Activated CD8-positive, alpha-beta memory T cell treated with anti-CD3 and anti-CD28 coated beads for 48 hours (primary cell): ENCODE results near the gene SELENOO.

Source experiments
- DNase-seq, 3 experiments: peaks; one replicate each; pipeline ENCODE4 v3.0.0-alpha.2; 2020; ENCODE audit warnings: low read depth in 2 of 3, low spot score in 2 of 3

SELENOO gene

DNA sequence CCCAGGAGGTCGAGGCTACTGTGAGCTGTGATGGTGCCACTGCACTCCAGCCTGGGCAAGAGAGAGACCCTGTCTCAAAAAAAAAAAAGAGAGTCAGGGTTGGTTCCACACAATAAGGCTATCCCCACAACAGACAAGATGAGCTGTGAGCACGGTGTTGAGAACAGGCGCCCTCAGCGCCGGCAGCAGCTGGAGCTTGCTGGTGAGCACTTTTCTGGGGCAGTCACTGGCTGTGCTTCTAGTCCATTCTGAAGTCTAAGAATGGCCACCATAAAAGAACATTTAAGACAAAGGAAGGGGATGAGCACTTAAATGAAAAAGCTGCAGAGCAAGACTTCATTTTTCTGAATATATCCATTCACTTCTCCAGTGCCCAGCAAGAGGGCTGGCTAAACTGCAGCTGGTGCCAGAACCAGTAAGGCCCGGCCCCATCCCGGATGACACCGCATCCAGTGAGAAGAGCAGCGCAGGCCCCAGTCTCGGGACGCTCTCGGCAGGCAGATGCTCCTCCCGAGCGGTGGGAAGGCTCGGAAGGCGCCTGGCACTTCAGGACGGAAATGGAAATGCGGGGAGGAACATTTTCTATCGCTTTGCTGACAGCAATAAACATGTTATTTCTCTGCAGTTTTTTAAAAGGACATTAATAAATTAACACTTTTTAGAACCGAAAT lies 31.8 kb downstream of the SELENOO start:
- no peak for DNase-seq

DNA sequence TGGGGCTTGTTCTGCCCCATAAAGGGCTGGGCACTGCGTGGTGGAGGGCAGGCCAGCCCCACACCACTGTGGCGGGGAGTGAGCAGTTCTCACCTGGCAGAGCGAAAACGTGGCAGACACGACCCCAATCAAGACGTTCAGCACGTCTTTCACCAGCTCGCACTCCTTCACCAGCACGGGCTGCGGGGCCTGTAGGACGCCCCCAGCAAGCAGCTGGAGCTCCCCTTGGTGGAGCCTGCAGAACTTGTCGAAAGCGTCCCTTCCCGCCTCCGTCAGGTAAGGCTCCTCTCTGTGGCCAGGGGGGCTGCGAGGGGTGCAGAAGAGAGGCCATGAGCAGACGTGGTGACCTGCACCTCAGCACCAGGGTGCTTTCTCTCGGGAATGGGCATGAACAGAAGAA lies 32.4 kb downstream of the SELENOO start:
- no peak for DNase-seq

DNA sequence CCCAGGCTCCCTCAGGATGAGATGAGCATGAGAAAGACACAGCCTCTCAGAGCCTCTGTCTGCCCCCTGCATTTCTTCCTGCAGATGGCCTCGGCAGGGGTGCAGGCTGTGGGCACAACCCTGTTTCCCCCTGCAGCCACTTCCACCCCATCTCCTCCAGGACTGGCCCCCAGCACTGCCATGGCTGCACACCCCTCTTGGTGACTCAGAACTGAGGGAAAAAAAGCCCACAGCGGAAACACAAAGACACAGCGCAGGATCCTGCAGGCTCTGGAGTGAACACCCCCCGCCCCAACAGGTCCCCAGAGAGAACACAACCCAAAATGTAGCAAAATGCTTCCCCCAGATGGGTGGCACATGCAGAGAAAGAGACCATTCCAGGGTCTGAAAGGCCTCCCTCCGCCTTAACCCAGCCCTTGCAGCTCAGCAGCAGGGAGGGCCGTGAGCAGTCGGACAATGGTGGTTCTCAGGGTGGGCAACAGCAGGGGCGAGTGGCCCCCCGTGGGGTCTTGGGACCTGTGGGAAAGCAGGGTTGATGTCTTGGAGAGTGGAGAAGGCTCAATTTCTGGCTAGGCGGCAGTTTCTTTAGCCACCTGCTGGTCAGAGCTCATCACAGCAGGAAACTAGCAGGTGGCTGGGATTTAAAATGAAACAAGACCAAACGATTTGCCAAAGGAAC lies 36.1 kb downstream of the SELENOO start:
- no peak for DNase-seq

DNA sequence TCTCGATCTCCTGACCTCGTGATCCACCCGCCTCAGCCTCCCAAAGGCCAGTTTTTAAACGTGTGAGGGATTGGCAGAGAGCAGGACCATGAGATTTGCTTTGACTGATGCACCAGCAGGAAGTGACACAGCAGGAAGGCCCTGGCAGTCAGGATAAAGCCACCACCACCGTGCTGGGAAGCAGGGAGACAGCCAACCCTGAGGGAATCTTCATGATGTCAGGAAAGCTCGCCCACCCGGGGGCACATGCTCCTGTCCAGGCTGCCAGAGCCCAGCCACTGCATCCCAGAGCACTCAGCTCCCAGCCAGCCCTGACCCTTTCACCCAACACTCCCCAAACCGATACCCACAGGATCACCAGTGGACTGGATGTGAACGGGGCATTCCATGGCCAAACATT lies 37.9 kb downstream of the SELENOO start:
- DNase-seq = no peak

DNA sequence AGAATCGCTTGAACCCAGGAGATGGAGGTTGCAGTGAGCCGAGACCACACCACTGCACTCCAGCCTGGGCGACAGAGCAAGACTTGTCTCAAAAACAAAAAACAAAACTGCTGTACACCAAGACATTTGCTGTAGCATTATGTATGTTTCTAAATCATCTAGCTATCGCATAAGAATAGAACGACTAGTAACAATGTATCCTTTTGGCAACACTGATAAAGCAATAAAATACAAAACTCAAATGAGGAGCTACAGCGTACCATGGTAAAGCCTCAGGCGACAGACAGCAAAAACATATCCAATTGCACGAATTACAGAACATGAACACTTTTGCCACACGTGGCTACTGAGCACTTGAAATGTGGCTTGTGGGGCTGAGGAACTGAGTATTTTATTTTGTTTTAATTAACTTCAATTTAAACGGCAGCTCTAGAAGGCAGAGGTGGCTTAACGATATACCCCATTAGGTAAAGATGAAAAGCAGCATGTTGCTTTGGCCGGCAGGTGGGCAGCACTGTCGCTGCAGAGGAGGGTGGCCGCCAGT lies 41.7 kb downstream of the SELENOO start:
- DNase-seq = no peak

DNA sequence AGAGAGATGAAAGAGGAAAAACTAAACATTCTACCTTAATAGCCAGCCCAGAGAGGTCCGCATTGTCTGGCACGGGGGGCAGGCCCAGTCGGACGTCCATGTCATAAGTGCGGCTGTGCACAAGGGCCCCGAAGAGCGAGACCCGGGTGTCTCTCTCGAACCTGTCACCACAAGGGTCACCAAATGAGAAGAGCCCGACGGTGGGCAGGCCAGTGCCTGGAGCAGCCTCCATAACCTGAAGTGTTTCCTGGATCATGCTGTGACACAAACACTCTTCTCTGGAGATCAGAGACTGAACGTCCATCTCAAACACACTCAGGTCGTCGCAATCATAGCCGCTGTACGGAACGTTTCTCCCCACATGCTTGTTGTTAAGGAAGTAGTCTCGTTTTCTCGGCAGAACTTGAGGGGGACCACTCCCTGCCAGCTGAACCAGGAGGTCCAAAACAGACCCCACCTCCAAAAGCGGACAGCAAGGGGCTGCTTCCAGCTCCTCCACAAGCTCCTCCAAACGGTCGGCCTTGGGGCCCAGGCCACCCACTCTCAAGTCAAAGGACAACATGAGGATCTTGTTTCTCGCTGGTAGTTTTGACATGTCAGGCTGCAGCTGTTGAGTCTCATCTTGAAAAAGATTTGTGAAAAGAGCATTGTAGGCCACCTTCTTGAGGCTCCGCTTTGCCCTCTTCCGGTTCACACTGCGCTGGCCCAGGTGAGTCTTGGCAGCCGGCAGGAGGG lies 43.0 kb downstream of the SELENOO start:
- no peak for DNase-seq

DNA sequence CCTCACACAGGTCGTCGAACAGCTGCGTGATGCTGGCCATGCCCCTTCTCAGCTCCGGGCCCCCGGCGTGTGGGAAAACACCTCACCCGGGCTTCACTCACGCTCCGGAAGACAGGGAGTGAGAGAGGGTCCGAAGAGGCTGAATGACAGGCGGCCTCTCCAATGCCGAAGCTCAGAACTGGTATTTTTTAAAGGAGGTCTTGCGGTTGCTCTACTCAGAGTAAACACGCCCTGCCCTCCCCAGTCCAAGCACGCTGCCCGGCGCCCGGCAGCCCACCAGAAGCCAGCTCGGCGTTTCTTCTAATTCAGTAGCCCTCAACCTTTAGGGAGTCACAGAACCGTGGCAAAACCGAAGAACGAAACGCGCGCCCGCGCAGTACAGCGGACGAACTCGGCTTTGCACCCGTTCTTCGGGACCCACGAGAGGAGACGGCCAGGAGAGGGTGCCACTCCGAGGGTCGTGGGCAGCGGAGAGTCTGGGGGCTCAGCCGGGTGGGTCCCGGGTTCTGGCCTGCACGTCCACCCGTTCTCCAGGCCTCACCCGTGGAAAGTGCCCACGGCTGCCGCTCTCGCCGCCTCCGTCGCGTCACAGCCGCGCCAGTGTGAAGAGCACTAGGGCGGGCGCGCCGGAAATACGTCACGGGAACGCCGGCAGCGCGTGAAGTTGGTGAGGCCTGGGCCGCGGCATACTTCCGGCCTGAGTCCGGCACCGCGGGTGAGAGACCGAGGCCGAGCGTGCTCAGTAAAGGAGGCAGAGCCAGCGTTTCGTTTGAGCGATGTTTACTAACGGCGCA lies 43.8 kb downstream of the SELENOO start, which contains the start of gene TUBGCP6:
Gene TUBGCP6 (minus strand): TSS at position 604 of the 794 bp plus-strand sequence. CDS start 564 bp downstream, at position 40.
- DNase-seq = peak; percentile 85 to 88 (median 85)

DNA sequence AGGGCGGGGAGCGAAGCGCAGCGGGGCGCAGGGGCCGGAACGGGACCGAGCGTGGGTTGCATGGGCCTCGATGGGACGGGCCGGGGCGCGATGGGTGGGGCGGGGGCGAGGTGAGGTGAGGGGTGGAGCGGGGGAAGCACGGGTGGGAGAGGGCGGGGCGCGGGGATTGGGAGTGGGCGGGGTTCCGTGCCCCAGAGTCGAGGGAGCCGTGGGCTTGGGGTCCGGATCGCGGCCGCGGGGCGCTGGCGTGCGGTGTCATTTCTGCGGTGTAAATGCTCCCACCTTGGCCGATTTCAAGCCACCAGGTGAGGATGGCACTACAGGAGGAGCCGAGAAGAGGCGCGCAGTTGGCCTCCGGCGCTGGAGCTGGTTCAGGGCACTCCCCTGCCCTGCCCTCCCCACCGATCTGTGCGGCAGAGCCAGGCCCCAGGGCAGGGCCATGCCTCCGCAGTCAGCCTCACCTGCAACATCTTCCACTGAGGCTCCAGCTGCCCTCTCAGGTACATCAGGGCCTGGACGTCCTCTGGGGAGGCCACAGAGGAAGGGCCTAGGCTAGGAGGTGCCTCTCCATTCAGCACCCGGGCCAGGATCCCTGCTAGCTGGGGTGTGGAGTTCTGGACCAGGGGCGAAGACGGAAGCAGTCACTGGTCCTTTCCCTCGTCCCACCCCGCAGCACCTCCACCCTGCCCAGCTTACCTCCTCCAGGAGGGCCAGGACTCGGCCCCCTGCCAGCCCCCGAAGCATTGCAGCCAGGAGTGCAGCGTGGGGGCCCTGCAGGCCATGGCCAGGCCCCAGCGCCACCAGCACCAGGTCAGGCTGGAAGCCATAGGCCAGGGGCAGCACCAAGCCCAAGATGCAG lies 44.6 kb downstream of the SELENOO start:
- DNase-seq = no peak

DNA sequence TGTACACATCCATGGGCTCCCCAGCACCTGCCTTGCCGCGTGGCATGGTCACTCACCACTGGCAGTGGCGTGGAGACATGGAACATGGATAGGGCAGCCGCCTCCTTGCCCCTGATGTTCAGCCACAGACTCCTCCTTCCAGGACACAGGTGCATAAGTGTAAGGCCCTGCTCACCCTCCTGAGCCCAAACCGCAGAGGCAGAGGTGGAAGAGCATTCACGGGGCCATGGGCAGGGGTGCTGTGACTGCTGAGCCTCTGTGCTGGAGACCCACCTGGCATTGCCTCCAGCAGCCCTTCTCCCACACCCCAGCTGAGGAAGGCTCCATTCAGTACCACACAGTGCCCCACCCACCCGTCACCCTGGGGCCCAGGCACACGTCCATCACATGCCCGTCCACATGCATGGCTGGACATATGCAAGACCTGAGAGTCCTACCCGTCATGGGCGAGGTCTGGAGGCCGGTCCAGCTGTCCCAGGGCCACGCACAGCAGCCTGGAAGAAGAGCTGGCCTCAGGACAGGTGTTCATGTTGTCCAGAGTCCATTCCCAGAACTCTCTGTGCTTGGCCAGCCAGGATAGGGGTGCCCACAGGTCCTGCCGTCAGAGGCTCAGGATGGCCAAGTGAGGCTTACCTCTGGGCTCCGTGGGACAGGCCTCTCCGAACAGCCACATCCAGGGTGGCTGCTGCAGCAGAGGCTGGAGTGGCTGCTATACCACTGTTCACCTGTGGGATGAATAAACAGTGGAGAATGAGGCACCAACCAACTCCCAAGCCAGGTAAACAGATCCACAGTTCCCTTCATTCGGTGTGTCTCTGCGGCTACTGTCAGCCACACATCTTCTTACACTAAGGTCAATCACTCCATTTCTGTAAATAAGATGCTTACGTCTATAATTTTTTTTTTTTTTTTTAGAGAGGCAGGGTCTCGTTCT lies 45.7 kb downstream of the SELENOO start:
- DNase-seq = no peak

DNA sequence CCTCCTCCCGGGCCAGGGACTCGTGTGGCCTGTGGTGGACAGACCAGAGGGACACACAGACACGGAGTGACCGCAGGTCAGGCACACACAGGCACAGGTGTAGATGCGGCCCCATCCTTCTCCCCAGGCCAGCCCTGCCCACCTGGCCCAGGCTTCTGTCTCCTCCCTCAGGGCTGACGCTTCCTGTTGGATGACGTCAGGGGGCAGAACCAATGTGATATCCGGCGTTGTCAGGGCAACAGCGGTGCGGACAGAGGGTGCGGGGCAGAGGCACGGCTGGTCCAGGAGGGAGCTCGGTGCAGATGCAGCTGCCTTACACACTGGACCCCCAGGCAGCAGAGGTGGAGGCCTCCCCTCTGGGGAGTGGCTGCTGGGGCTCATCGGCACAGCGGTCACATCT lies 46.9 kb downstream of the SELENOO start:
- no peak for DNase-seq

DNA sequence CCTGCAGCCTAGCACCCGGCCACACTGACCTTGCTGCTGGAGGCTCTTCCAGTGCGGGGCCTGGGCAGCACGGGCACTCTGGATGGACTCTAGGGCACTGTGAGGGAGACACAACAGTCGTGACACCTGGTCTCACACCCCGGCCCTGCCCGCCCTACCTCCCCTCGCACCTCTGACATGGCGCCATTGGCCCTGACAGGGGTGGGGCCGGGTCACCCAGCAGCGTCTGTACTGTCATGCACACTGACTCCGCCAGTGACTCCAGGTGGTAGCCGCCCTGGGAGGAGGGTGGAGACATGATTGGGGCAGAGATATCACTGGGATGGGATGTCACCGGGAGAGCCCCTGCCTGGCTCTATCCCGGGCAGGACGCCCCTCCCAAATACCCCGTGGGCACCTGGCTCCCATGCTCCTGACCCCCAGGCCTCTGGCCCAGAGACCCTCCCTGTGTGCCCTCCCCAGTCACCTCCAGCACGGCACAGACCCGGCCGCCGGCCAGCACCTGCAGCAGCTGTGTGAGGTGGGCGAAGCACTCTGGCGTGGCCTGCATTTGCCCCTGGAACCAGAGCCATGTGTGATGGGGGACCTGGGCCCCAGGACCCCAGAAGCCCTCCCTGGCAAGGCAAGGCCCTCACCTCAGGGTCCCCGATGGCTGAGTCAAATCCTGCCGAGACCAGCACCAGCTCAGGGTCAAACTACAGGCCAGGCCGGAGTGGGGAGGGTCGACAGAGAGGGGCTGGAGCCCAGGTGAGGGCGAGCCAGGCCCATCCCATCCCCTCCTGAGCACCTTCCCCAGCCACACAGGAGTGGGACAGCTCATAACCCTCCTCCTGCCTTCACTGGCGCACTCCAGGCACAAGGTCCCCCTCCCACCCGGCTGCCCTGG lies 47.6 kb downstream of the SELENOO start:
- no peak for DNase-seq

DNA sequence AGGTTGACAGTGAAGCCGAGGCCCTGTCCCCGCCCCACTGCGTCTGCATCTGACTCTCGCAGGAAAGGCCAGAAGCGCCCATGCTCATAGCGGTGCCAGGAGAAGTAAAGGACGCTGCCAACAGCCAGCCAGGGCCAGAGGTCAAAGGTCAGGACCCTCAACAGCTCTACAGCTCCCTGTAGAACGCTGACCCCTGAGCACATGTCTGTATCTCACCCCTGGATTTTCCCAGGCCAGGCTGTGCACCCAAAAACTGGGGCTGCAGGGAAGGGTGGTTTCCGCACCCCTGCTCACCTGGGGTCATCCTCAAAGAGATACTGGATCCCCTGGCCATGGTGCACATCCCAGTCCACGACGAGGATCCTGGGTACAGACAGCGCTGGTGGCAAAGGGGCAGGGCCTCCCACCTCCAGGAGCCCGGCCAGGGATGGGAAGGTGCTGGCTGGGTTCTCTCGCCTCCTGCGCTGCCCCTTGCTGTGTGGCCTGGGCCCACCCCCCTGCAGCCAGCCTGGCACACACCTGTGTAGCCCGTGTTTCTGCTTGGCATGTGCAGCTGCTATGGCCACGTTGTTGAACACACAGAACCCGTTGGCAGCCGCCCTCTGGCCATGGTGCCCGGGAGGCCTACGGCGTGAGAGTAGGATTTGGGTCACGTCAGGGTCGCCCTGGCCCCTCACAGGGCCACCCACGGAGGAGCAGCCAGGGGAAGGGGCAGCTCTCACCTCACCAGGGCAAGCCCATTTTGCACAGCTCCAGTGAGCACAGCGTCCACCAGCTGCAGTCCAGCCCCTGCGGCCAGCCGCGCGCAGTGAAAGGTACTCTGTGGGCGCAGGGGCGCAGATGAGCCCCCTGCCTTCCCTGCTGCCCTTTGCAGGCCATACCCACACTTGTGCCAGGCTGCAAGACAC lies 48.8 kb downstream of the SELENOO start:
- no peak for DNase-seq

DNA sequence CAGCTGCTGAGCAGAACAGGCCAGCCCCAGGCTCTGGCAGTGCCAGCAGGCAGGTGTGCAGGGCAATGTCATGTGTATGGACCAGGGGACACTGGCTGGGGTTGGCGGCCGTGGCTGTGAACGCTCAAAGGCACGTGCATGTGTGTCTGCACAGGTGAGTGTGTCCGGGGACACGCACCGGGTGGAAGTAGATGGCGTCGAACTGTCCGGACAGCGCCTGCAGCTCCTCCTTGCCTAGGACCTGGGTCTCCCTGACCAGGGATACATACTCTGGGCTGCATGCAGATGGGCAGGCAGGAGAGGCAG lies 49.4 kb downstream of the SELENOO start:
- no peak for DNase-seq

DNA sequence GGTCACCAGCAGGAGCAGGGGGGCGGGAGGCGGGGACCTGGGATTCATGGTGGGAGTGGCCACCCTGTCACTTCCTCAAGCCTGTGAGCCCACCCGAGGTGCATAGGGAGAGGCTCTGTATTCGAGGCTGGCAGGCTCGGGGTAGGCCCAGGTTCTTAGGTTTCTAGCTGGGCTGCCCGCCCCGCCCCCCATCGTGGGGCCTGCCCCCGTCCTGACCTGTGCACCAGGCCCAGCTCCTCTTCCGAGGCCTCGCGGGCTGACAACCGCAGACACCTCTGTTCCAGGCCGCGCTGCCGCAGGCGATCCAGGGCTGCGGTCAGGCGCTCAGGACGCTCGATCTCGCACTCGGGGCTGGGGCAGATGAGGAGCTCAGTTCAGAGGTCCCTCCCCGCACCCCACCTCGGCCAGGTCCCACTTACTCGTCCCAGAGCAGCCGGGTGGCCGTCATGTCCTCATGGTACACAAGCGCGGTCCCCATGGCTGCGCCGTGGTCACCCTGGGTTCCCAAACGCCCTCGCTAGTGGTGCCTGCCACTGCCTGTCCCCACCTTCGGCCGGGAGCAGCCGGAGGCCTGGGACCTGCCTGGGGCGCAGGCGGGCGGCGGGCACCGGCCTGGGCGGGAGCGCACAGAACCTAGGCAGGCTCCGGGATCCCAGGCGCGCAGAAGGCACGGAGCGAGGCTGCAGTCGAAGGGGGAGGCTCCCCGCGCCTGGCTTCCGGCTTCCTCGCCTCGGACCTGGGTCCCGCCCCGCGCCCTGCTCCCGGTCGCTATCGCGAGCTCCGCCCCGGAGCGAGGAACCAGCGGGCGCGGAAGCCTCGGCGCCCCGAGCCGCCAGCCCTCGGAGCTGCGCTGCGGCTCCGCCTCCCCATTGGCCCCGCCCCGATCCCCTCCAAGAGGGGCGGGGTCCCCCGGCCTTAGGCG lies 50.0 kb downstream of the SELENOO start, which contains the start of gene HDAC10:
Gene HDAC10 (minus strand): TSS at position 711 of the 922 bp plus-strand sequence. CDS start 233 bp downstream, at position 478.
- peak; percentile 67 to 78 (median 71) for DNase-seq

DNA sequence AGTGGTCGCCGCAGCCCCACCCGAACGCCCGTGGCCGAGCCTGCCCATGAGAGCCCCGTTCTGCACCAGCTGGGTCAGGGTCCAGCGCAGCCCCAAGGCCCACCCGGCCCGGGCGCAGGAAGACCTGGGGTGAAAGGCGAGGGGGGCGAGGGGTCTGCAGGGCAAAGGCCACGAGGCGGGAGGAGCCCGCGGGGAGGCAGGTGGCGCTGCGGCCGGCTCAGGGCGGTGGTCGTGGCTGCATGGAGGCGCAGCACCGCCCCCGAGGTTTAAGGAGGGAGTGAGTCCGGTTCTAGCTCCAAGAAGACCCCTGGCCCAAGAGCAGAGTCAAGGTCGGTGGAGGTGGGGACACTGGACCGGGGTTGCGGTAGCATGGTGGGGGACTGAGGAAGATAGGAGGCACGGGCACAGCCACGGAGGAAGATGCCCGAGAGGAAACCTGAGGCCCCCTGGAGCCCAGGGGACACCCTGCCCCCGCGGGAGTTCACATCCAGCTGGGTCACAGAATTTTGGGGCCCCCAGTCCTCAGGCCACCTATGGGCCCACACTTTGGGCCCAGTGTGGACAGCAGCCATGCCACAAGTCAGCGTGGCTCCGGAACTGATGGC lies 50.8 kb downstream of the SELENOO start:
- DNase-seq = no peak
